GF-D8 (cell line): ENCODE results near the gene NELFB.
A peak's percentile ranks its signal among the peaks of the same experiment; 100 is the strongest.
"Not testable (repeated sequence)": the region's sequence is repeated elsewhere in the genome, so short reads cannot be mapped to it uniquely, and the experiment has no call there.

Experiments used
- DNase-seq: peaks from one replicate; lab custom pipeline; 2025; lab: John Stamatoyannopoulos, UW

Gene NELFB

DNA sequence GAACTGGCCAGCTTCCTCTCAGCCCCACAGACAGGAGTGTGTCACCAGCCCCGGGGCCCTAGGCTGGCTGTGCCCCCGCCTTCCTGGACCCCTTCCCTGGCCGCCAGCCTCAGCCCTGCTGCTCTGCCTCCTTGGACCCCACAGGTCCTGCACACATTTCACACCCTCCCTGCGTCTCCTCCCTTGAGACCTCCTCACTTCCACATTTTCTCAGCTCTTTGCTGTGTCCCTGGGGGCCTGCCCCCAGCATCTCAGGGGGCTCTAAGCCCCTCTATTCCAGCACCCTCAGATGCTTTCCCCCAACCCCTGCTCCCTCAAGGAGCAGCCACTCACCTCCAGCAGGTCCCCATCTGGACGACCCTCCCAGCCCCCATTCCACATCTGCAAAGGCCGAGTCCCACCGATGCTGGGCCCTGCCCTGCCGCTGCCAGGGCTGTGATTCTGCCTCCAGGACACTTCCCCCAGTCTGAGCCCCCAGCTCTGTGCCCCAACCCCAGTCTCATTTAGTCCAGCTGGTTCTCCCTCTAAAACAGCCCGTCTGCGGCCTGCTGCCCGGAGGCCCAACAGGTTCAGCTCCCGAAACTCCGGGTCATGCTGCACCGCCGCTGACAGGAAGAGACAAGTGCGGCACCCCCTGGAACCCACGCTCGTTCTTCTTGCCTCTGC lies 20.2 kb upstream of the NELFB start:
- no peak for DNase-seq

- DNase-seq: no peak
These were observed 19.5 kb upstream of the NELFB start for GRCh38 chr9:137235424-137236237.

DNA sequence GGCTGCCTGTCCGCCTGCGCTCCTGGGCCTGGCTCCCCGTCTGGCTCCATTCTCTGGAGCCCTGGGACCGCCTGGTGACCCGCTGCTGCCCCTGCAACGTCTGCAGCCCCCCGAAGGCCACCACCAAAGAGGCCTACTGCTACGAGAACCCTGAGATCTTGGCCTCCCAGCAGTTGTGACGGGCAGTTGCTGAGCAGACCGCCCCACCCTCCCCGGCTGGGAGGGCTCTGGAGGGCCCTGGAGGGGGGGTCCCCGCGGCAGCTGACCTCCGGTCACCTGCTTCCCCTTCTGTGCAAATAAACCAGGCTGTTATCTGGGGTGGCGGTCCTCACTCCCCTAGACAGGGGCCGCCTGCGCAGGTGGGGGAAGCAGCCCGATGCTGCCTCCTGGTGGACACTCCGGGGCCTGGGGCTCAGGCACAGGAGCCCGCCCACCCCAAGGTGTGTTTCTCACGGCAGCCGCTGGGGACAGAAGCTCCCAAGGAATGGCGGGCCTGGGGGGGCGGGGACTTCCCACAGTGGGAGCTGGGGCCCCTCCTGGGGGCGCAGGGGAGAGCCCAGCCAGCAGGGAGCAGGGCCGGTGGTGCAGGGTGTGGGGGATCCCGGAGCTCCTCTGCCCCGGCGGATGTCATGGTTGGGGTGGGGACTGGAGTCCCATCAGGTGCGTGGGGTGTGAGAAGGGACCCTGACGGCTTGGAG lies 18.7 kb upstream of the NELFB start:
- peak; percentile 35 for DNase-seq

DNA sequence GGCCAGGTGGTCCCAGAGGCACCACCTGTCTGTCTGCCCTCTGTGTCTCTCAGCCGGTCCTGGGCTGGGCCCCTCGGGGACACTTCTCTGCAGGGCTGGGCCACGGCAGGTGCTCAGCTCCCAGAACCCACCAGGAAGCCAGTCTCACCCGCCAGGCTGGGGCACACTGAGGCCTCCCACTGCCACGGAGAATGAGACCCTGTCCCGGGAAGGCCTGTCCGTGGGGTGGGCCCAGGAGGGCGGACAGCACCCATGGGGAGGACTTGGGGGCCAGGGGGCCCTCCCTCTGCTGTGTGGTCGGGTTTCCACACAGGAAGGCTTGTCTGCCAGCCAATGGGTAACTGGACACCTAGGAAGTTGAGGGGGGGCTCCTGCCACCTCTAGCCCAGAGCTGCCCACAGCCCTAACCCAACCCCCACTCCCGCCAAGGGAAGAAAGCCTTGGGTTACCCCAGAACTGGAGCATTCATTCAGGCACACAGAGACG lies 18.1 kb upstream of the NELFB start:
- DNase-seq: peak; percentile 67

DNA sequence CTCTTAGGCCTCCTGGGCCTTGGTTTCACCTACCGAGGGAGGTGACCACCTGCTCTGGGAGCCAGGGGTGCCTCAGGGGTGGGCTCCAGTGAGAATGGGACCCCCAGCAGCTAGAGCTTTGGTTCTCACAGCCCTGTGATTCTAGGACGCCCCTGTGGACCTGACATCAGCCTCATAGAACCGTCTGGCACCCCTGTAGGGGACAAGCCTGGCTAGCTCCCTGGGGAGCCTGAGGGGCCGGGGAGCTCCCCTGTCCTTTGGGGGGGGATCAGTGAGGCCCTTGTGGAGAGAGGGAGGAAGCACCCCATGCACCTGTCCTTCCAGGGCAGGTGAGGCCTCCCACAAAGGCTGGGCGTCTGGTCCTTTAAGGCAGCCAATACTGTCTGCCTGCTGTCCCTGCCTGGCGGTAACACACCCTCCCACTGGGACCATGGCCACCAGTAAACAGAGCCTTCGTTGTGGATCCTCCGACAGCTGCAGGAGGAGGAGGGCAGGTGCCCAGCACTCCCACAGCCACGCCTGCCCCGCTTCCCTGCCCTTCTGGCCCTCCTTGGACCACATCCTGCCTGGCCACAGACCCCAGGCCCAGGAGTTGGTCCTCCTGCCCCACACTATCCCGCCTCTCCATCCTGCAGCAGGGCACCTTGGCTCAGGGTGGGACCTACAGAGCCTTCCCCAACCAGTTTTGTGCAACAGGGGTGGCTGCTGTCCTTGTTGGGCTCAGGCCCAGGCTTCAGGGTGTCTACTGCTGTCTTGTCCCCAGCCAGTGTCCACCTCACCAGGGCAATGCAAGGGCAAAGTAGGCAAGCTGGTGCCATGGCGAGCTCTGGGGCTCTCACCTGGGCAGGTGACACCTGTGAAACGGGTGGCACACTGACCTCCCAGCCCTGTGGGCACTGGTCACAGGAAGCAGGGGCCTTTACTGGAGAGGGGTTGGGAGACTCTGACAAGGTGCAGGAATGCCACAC lies 17.1 kb upstream of the NELFB start:
- no peak for DNase-seq

- not testable (repeated sequence) for DNase-seq
These were observed 15.5 kb upstream of the NELFB start for GRCh38 chr9:137239541-137240200.

GRCh38 chr9:137240318-137240840 lies 14.7 kb upstream of the NELFB start:
- peak; percentile 58 for DNase-seq

GRCh38 chr9:137240841-137241489 lies 14.2 kb upstream of the NELFB start, which contains the start of gene TUBB4B:
TSS of gene TUBB4B (plus strand) at chr9:137241287. CDS start at chr9:137241361, 74 bp downstream.
- peak; percentile 99 for DNase-seq

DNA sequence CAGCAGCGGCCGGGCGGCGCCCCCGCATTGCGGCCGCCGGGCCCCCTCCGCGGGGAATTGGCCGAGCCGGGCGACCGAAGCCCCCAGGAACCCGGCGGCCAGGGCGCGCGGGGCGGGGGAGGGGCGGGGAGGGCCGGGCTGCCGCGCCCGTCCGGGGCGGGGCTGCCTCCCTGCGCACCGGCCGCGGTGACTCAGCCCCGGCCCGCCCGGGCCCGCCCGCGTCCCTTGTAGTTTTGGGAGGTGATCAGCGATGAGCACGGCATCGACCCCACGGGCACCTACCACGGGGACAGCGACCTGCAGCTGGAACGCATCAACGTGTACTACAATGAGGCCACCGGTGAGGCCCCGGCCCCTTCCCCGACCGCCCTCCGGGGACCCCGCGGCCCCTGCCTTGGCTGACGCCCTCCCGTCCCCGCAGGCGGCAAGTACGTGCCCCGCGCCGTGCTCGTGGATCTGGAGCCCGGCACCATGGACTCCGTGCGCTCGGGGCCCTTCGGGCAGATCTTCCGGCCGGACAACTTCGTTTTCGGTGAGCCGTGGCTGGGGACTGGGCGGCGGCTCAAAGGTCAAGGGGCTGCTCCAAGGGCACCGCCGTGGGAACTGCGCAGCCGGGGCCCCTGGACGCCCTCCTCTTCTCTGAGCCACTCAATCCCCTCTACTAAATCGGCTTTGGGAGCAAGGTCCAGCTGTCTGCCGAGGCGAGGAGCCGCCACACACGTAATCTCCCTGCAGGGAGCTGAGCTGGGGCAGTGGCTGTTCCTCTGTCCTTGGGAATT lies 13.4 kb upstream of the NELFB start:
- DNase-seq: no peak

DNA sequence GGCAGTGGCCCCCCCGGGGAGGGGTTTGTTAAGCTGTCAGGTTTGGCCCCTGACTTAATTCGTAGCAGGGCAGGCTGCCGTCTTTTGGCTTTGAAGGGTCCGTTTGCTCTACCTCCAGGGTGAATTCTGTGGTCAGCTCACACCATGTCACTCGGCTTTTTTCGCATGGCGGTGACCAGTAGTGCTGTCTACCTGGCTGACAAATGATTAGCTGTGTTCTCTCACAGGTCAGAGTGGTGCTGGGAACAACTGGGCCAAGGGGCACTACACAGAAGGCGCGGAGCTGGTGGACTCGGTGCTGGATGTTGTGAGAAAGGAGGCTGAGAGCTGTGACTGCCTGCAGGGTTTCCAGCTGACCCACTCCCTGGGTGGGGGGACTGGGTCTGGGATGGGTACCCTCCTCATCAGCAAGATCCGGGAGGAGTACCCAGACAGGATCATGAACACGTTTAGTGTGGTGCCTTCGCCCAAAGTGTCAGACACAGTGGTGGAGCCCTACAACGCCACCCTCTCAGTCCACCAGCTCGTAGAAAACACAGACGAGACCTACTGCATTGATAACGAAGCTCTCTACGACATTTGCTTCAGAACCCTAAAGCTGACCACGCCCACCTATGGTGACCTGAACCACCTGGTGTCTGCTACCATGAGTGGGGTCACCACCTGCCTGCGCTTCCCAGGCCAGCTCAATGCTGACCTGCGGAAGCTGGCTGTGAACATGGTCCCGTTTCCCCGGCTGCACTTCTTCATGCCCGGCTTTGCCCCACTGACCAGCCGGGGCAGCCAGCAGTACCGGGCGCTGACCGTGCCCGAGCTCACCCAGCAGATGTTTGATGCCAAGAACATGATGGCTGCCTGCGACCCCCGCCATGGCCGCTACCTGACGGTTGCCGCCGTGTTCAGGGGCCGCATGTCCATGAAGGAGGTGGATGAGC lies 12.6 kb upstream of the NELFB start:
- no peak for DNase-seq

- DNase-seq: not testable (repeated sequence)
These were observed 11.9 kb upstream of the NELFB start for GRCh38 chr9:137243266-137243625.

- no peak for DNase-seq
These were observed 11.3 kb upstream of the NELFB start for GRCh38 chr9:137243626-137244485.

DNA sequence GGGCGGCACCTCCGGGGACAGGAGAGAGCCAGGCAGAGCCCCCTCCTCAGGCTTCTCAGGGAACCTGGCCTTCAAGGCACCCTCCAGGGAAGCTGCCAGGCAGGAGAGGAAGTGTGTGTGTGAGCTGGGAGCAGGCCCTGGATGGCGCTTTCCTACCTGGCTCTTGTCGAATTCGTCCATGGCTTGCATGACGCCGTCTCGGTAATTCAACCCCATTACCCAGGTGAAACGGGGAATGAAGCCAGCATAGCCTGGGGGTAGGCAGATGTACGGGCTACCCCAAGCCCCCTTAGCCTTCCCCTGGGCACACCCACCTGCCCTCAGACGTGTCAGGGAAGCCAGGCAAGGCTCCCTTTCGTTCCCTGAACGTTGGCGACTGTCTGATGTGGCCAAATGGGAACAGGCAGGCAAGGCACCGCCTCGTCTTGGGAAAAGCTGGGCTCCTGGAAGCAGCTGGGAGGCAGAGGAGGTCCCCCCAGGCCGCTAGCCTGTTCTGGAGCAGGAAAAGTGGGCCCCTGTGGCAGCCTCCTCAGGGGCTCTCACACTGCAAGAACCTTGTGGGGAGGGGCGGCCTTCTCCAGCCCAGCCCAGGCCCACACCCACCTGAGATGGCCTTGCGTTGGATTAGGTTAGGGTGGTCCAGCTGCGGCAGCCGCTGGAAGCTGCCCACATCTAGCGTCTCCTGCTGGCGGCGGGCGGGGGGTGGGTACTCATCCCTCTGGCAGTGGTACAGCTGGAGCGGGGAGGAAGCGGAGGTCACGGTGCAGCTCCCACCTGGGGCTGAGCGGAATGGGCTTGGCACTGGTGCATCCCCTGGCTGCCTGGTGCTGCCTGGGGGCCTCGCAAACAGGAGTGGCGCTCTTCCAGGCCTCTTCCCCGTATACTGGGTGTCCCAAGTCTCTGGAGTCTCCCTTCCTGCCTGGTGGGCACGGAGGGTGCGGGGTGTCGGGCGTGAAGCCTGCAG lies 10.4 kb upstream of the NELFB start:
- no peak for DNase-seq

- no peak for DNase-seq
These were observed 9.4 kb upstream of the NELFB start for GRCh38 chr9:137245450-137246421.
